Caco-2 (cell line): ENCODE results near the gene UBE2E3. TPM values are rescaled to one million over a fixed set of nuclear protein-coding genes. Genes with fewer than 3 reads are reported as not detected.

Experiments used
- BruUV-seq: library from RNA; stranded (reverse); fragments of 400-500 nt; replicated peaks from 2 replicates; lab custom pipeline; 2021; lab: Mats Ljungman, UMichigan
- CTCF ChIA-PET: fragments of 300-600 bp; sonication (Branson Sonifier 250); formaldehyde crosslinking; loops from one replicate; lab custom pipeline; 2022; ENCODE audit warnings: antibody characterized with exemption; lab: Charles Lee
- POLR2A ChIA-PET: fragments of 300-600 bp; sonication (Branson Sonifier 250); formaldehyde crosslinking; loops from one replicate; lab custom pipeline; 2022; ENCODE audit warnings: antibody characterized with exemption; lab: Charles Lee
- DNase-seq, 2 experiments: peaks; one replicate each; pipeline versions ENCODE4 v3.0.0 to v3.0.0-alpha.2; 2020 to 2022
- H3K27me3 ChIP-seq: replicated peaks from 2 replicates; pipeline ENCODE4 v1.6.0; 2011; ENCODE audit warnings: low read length; ENCODE audit not compliant: control insufficient read depth, insufficient read depth
- H3K36me3 ChIP-seq: 2 replicates; pipeline ENCODE4 v1.5.1; 2011; ENCODE audit warnings: low read length; ENCODE audit not compliant: control insufficient read depth, insufficient read depth
- H3K4me1 ChIP-seq: fragments of 250-450 bp; sonication (Bioruptor Pico); 2 replicates; pipeline ENCODE4 v1.5.1; 2020; ENCODE audit warnings: mild to moderate bottlenecking
- H3K4me3 ChIP-seq: 2 replicates; pipeline ENCODE4 v1.5.1; 2011; ENCODE audit warnings: low read depth, mild to moderate bottlenecking, control low read depth, low read length
- H3K9me3 ChIP-seq: fragments of 250-450 bp; sonication (Bioruptor Pico); 2 replicates; pipeline ENCODE4 v1.5.1; 2020; ENCODE audit warnings: mild to moderate bottlenecking, moderate library complexity
- H3K27ac Mint-ChIP-seq: one replicate; pipeline ENCODE4 v1.8.0; 2022; ENCODE audit warnings: mixed read lengths; ENCODE audit not compliant: unreplicated experiment
- H3K27me3 Mint-ChIP-seq: one replicate; pipeline ENCODE4 v1.8.0; 2022; ENCODE audit warnings: mixed read lengths; ENCODE audit not compliant: insufficient read depth, unreplicated experiment
- H3K36me3 Mint-ChIP-seq: one replicate; pipeline ENCODE4 v1.8.0; 2022; ENCODE audit warnings: mild to moderate bottlenecking, mixed read lengths; ENCODE audit not compliant: insufficient read depth, unreplicated experiment
- H3K4me1 Mint-ChIP-seq: one replicate; pipeline ENCODE4 v1.8.0; 2022; ENCODE audit warnings: low read depth, mixed read lengths; ENCODE audit not compliant: unreplicated experiment
- H3K4me3 Mint-ChIP-seq: one replicate; pipeline ENCODE4 v1.8.0; 2022; ENCODE audit warnings: mild to moderate bottlenecking, moderate library complexity, mixed read lengths; ENCODE audit not compliant: unreplicated experiment
- H3K9me3 Mint-ChIP-seq: one replicate; pipeline ENCODE4 v1.8.0; 2022; ENCODE audit warnings: mixed read lengths; ENCODE audit not compliant: unreplicated experiment
- CTCF ChIP-seq, 2 experiments: fragments of 200-600 bp in 1 of 2; IDR thresholded peaks; 1 replicate in 1 of 2; 2 replicates in 1 of 2; pipeline versions ENCODE4 v1.5.1 to v1.8.0; 2011 to 2022; ENCODE audit warnings: antibody characterized with exemption in 1 of 2, control low read depth in 1 of 2, inconsistent platforms in 1 of 2, low read depth in 1 of 2, low read length in 1 of 2, mild to moderate bottlenecking in 1 of 2, moderate library complexity in 1 of 2; ENCODE audit not compliant: insufficient read depth in 1 of 2, severe bottlenecking in 1 of 2, unreplicated experiment in 1 of 2
- intact Hi-C: fragments of 100-400 bp; cut with micrococcal nuclease; formaldehyde crosslinking; loops from one replicate; pipeline ENCODE4 v1.10.0; 2022; ENCODE audit not compliant: unreplicated experiment
- total RNA-seq: library from RNA; stranded (reverse); gene quantifications from 2 replicates; pipeline ENCODE4 v1.2.3, GENCODE V29; 2022

UBE2E3 gene
- total RNA-seq, 1 experiment from 2014 or later, result 9.0 TPM

- BruUV-seq, result no TSS peak
- no peak overlapping the region for H3K27ac Mint-ChIP-seq
Measured at GRCh38 chr2:180983468-180984242, 3.2 kb downstream of the UBE2E3 start.

DNA sequence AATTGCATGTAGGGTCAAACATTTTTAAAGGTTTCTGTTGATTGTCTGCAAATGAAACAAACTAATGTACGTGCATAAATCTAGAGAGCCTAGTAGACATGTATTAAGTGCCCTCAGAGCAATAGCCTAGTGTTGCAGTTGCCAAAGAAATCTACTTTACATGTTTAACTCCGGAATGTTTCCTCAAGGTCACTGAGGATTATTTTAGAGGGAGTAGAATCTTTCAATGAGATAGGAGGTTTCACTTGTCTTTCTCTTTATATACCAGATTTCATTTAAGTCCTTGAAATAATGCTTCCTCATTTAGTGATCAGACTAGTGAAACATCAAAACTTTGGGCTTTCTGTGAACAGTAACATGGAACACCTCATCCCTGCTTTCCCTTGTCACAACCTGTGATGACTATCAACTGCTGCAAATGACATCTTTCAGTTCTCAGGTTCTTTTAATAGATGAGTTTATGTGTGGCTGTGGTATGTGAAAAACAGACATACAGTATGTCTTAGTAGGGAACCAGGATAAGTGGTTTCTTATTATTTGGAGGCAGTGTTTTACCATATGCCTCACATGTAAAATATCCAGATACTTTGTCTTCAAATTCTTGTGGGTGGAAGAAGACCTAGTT is 5.5 kb downstream of the UBE2E3 start:
- no peaks in the 10 kb centered on the region for H3K9me3 ChIP-seq
- H3K36me3 ChIP-seq, result no peaks in the 10 kb centered on the region
- H3K4me3 Mint-ChIP-seq, result no peak overlapping the region
- H3K36me3 Mint-ChIP-seq, result peaks cover 5% of the 10 kb centered on the region
- H3K27ac Mint-ChIP-seq, result no peak overlapping the region
- H3K27me3 Mint-ChIP-seq, result no peaks in the 10 kb centered on the region
- POLR2A ChIA-PET, result no interaction called here
- BruUV-seq, result no TSS peak
- no peak for DNase-seq
- peaks cover 5% of the 10 kb centered on the region for H3K4me1 ChIP-seq
- CTCF ChIA-PET, result no interaction called here
- H3K9me3 Mint-ChIP-seq, result no peaks in the 10 kb centered on the region
- no peaks in the 10 kb centered on the region for H3K4me1 Mint-ChIP-seq
- no peak overlapping the region for H3K4me3 ChIP-seq
- intact Hi-C loops, result no loop called here
- no peaks in the 10 kb centered on the region for H3K27me3 ChIP-seq
- no peak for TF ChIP-seq CTCF (IDR thresholded peaks at IDR 0.05; ENCODE audit: insufficient read depth in 1 of 2, low read depth in 1 of 2, low read length in 1 of 2, severe bottlenecking in 1 of 2, unreplicated experiment in 1 of 2)

More at GRCh38 chr2:180983468-180984242, 3.2 kb downstream of the UBE2E3 start:
- Mint-ChIP-seq H3K4me3 (no peak overlapping the region), H3K9me3 (no peaks in the 10 kb centered on the region), H3K4me1 (no peaks in the 10 kb centered on the region), H3K36me3 (peaks cover 6% of the 10 kb centered on the region), H3K27me3 (no peaks in the 10 kb centered on the region)
- H3K27me3 ChIP-seq, result no peaks in the 10 kb centered on the region
- H3K36me3 ChIP-seq, result no peaks in the 10 kb centered on the region
- H3K4me3 ChIP-seq, result no peak overlapping the region
- ChIA-PET CTCF (no interaction called here), POLR2A (no interaction called here)
- intact Hi-C loops, result no loop called here
- DNase-seq, result peak in 1 of 2 experiments; percentile 29
- H3K9me3 ChIP-seq, result no peaks in the 10 kb centered on the region
- H3K4me1 ChIP-seq, result peaks cover 5% of the 10 kb centered on the region
- peak in 1 of 2 experiments; percentile 27 for TF ChIP-seq CTCF (IDR thresholded peaks at IDR 0.05; ENCODE audit: insufficient read depth in 1 of 2, low read depth in 1 of 2, low read length in 1 of 2, severe bottlenecking in 1 of 2, unreplicated experiment in 1 of 2)

DNA sequence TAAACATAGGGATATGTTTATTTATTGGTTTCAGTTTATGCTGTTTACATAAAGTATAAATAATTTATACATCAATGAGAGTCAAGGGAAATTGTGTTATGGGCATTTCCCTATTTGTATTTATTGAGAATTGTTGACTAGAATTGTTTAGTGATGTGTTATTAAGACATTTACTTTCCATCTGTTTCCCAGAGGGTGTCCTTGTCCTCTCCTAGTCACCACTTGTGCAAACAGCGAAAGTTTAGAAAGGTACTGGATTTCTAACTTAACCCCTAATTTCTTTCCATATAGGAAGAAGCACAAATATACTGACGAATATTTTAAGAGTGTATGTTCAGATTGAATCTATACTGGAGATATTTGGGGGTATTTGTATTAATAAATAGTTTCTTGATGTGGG is 6.7 kb downstream of the UBE2E3 start:
- H3K36me3 ChIP-seq, result no peaks in the 10 kb centered on the region
- Mint-ChIP-seq H3K9me3 (no peaks in the 10 kb centered on the region), H3K4me3 (no peak overlapping the region), H3K27ac (no peak overlapping the region), H3K4me1 (no peaks in the 10 kb centered on the region), H3K27me3 (no peaks in the 10 kb centered on the region), H3K36me3 (no peaks in the 10 kb centered on the region)
- ChIA-PET CTCF (no interaction called here), POLR2A (no interaction called here)
- no peaks in the 10 kb centered on the region for H3K27me3 ChIP-seq
- TF ChIP-seq CTCF (IDR thresholded peaks at IDR 0.05; ENCODE audit: insufficient read depth in 1 of 2, low read depth in 1 of 2, low read length in 1 of 2, severe bottlenecking in 1 of 2, unreplicated experiment in 1 of 2), result no peak
- H3K4me3 ChIP-seq, result no peak overlapping the region
- no TSS peak for BruUV-seq
- no peak for DNase-seq
- H3K4me1 ChIP-seq, result peaks cover 5% of the 10 kb centered on the region
- H3K9me3 ChIP-seq, result no peaks in the 10 kb centered on the region
- intact Hi-C loops, result no loop called here
